Cortex of kidney (tissue), 1 donor: Measurements from ENCODE around the gene LPCAT3.

ENCODE experiments used
- DNase-seq: peaks from one replicate; lab custom pipeline; 2025; lab: John Stamatoyannopoulos, UW

The LPCAT3 gene

DNA sequence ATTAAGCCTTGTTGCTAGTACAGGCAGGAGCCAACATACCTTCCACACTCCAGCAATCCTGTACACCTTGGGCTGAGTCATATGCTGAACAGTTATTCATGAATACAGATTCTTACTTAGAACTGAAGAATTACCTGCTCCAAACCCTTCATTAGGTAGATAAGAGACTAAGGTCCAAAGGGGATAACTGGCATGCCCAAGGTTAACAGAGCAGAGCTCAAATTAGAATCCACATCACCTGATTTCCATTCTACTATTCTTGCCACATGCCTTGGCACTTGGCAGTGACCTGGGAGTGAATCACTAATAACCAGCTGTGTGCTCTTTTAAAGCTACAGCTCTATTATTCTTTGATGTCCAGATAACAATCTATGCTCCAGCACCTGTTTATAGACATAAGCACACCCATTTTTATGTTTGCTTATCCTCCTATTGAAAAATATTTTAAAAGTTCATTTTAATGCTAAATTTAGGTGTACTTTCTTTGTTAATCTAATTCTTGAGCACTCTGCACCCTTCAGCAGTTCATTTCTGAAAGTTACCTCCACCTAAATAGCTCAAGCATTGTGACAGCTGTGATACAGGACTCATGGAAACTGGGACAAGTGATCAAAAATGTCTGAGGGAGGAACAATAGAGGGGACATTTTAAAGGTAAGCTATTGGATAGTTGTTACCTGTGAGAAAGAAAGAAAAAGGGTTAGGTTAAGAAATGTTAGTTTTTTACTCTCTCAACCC lies 19.4 kb downstream of the LPCAT3 start:
- no peak for DNase-seq

DNA sequence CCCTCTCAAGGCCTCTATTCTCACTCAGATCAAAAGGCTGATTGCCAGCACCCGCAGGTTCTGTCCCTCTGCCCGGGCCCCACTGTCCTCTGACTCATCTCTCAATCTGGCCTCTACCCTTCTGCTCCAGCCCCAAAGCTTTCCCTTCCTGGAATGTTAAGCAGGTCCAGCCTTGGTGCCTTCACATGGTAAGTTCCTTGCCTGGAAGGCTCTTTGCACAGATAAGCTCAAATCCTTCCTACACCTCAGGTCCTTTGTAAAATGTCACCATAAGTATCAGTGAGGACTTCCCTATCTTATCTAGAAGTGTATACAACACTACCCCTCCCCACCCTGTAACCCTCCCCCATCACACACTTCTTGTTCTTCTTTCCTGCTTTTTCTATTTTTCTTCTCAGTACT lies 22.2 kb downstream of the LPCAT3 start:
- DNase-seq = no peak

DNA sequence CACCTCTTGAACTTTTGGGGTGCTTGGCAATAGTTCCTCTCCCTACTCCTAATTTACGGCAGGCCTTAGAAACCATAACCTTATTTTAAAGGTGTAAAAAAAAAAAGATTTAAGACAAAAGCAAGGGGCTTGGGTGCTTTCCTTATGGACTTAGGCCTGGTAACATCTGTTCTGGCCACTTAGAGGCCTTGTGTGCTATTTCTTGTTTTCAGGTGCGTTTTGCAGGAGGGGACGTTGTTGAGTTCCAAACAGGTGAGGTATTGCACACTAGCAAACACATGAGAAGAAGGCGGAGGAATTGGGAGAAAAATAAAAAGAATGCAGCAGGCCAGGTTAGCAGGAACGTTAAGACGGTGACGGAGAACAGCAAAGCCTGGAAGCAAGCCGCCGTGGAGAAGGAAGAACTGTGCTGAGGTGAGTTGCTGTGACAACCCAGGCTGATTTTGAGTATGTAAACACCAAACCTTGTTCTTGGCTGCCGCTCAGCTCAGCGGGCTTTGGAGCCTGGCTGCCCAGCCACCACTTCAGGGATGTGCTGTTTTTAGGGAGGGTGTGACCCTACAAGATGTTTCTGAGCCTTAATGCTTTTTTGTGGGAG lies 30.2 kb downstream of the LPCAT3 start:
- DNase-seq = no peak

- no peak for DNase-seq
Measured at GRCh38 chr12:6982532-6982931, 35.7 kb downstream of the LPCAT3 start.

GRCh38 chr12:6981152-6982052 lies 36.9 kb downstream of the LPCAT3 start:
- DNase-seq = no peak

GRCh38 chr12:6980740-6981139 lies 37.5 kb downstream of the LPCAT3 start:
- DNase-seq = no peak

- DNase-seq = no peak
Measured at GRCh38 chr12:6980075-6980474, 38.2 kb downstream of the LPCAT3 start.

DNA sequence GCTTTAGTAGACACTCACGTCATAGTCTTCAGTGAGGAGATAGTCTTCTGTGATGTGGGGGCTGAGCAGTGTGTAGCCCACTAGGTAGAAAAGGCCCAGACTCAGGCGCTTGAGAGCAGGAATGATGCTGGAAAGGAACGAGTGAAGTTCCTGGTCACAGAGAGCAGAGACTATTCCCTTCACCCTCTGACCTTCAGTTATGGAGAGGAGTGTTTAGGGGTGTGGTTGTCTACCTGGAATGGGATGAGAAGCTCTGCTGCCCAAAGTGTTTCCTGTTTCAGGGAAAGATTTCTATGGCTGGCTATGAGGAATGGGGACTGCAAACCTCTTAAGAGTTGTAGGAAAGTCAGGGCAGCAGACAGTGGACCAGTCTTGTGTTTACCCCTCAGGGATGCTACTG lies 38.8 kb downstream of the LPCAT3 start:
- no peak for DNase-seq

DNA sequence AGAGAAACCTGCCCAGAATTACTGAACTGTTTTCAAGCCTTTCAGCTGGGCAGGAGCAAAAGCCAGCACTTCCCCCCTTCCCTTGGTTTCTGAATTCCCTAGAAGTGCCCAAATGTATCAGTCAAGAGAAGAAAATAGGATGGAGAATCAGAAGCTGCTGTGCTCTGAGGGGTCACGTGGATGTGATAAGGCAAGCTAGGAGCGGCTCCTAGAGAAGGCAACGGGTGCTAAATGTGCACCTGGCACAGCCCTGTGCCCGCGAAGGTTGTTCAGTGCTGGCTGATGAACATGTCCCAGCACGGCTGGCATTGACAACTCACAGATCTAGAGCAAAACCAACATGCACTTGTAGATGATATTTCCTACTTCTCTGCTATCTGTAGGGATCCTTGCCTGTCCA lies 39.3 kb downstream of the LPCAT3 start:
- DNase-seq = no peak

GRCh38 chr12:6978611-6979011 lies 39.7 kb downstream of the LPCAT3 start:
- no peak for DNase-seq

DNA sequence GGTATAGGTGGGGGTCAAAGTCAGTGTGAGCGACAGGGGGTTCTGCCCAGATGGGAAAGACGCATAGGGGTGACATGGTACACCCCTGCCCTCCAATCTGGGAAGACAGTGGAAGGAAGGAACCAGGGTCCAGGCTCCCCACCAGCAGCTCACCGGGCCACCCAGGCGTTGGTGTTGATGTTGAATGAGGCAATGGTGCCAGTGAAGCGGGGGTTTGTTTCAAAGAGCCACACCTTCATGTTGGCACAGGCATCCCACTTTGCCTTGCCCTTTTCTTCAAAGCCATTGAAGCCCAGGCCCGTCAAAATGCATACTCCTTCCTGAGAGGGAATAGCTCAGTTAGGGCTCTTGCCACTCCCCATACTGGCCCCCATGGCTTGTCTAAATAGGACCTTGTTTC lies 40.1 kb downstream of the LPCAT3 start:
- DNase-seq = no peak

DNA sequence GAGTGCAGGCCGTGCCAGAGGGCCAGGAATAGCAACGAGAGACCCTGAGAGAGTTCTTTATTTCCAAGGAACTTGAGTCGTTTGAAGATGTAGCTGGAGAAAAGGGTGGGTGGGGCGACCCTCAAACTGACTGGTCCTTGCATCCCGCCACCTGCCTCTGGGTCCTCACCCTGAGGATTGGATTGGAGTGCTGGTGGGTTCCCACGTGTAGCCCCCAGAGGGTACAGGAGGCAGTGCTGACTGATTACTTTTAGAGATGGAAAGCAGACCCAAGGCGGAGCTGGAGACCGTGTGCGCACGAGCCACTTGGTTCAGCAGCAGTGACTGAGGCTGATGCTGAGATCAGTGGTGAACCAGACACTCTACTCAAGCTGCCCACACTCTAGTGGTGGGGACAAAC lies 40.6 kb downstream of the LPCAT3 start:
- DNase-seq = no peak

DNA sequence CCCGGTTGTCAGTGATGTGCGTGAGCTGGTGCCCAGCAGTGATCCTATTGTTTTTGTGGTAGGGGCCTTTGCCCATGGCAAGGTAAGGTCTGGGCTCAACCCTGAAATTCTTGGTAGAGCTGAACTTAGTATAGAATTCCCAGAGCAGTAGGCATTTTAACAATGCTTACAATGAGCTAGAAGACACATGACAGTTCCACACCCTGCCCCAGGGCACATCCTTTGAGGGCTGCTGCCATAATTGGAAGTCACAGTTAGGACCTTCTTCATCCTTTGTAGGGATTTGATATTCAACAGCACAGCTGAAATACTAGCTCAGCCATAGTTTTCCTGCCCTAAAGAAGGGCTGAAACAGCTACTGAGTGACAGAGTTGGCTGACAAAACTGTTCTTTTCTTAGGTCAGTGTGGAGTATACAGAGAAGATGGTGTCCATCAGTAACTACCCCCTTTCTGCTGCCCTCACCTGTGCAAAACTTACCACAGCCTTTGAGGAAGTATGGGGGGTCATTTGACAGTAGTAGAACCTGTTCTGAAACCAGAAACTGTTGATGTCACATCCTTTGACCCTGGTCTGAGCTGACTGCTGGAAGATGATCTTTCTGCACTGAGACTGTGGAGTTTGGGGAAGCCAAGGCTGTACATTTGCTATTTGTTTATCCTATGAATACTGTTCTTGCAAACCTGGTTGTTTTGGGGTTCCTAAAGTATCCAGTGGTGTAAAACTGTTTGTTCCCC lies 42.8 kb downstream of the LPCAT3 start:
- DNase-seq = no peak

GRCh38 chr12:6974180-6974579 lies 44.1 kb downstream of the LPCAT3 start:
- DNase-seq = no peak

DNA sequence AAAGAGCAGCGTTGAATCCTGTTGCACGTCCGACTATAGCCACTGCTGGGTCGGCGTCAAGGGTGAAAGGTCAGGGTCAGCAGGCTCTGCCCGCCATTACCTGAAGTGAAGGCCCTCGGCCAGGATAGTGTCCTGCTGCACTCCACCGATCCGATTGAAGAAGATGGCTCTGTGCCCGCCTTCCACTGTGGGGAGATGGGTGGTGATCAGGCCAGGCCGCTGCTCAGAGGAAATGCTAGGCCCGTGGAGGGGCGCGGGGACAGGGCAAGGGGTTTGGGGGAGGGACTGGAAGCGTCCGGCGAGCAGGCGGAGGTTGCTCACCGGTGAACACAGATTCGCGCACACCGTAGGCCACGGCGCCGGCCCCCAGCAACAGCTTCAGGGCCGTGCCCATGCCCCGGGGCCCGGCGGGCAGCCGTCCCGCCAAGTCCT lies 48.2 kb downstream of the LPCAT3 start:
- DNase-seq = no peak

GRCh38 chr12:6968426-6968825 lies 49.9 kb downstream of the LPCAT3 start:
- DNase-seq = no peak

DNA sequence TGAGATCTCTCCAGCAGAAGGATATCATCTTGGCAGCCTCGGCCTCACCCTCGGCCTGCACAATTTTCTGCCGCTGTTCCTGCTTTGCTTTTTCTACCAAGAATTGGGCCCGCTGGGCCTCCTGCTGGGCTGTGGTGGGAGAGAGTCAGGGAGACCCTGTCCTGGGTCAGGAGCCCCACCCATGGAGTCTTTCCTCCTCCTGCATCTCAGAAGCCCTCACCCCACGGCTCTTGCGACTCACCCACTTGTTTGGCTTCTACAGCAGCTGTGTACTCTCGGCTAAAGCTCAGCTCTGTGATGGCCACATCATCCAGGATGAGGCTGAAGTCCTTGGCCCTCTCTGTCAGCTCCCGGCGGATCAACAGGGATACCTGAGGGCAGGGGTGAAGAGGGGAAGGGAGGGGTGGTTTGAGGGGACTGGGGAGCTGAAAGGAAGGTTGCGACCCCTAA lies 50.6 kb downstream of the LPCAT3 start:
- DNase-seq = no peak

GRCh38 chr12:6966351-6966750 lies 51.9 kb downstream of the LPCAT3 start:
- no peak for DNase-seq

DNA sequence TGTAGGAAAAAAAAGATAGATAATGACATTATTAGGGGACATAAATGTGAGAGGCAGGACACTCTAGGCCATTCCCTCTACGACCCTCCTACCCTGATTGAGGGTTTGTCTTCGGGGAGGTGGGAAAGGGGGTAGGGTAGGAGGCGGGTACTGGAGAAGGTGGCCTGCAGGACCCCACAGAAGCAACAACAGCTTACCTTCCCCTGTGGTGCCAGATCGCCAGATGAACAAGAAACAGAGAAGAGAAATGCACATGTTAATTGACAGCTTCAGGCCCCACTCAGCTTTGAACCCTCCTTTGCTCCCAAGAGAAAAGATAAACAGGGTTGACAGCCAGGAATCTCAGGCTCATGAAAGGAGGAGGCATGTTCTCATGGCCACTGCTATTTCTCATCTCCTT lies 52.6 kb downstream of the LPCAT3 start:
- no peak for DNase-seq

DNA sequence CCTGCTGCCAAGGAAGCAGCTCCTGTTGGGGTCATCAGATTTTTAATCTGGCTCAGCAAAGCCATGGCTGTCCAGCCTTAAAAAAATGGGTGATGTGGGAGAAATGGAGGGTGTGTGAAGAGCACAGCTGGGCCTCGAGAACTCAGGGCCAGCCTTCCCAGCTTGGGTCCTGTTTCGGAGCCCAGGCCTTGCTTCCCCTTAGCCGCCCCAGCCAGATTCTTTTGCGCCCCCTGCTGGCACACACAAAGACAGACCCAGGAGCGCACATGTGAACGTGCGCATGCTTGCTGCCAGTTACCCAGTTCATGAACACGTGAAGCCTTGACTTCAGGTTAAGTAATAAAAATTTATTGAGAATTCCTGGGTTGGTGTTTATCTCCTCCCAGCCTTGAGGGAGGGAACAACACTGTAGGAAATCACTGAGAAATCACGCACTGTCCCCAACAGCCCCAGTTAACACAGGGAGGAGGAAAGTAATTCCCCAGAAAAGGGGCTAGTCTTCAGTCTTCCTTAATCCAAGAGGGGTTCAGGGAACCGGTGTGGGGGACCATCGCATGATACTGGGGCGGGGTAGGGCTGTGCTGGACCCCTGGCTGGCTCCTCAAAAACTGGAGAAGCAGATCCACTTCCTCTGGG lies 53.1 kb downstream of the LPCAT3 start:
- no peak for DNase-seq

- DNase-seq = no peak
Measured at GRCh38 chr12:6964605-6965025, 53.7 kb downstream of the LPCAT3 start.
